Bronchial epithelial cell (primary cell): Measurements from ENCODE around the gene TREML2. TPM values are rescaled to one million over a fixed set of nuclear protein-coding genes. Genes with fewer than 3 reads are reported as not detected.

ENCODE experiments used
- DNase-seq: peaks from one replicate; pipeline ENCODE4 v3.0.0-alpha.2; 2010; ENCODE audit warnings: low read depth
- FAIRE-seq: peaks from 2 replicates; lab custom pipeline; 2011; peaks lifted over from hg19 to GRCh38; lab: Jason Lieb, UNC
- H3K27me3 ChIP-seq: 2 replicates; pipeline ENCODE4 v1.5.1; 2011; ENCODE audit warnings: low read length; ENCODE audit not compliant: control insufficient read depth, insufficient read depth
- H3K36me3 ChIP-seq: 2 replicates; pipeline ENCODE4 v1.5.1; 2011; ENCODE audit warnings: low read length; ENCODE audit not compliant: control insufficient read depth, insufficient read depth
- H3K4me3 ChIP-seq: 2 replicates; pipeline ENCODE4 v1.5.1; 2011; ENCODE audit warnings: mild to moderate bottlenecking, low read depth, low read length, control low read depth
- CTCF ChIP-seq: IDR thresholded peaks from 2 replicates; pipeline ENCODE4 v1.5.1; 2011; ENCODE audit warnings: mild to moderate bottlenecking, moderate library complexity, low read length, control low read depth, inconsistent platforms; ENCODE audit not compliant: insufficient read depth, severe bottlenecking
- total RNA-seq: library from RNA; depleted of rRNA; stranded (reverse); fragments of >200 nt; gene quantifications from 2 replicates; pipeline ENCODE4 v1.2.1, GENCODE V29; 2014

TREML2 gene
- total RNA-seq, 1 donor from 2014 or later: not detected

- Histone ChIP-seq H3K36me3 (no peaks in the 10 kb centered on the region), H3K27me3 (no peaks in the 10 kb centered on the region), H3K4me3 (no peak overlapping the region)
- no peak for TF ChIP-seq CTCF
- no peak for DNase-seq
- FAIRE-seq: no peak
These were observed 50.3 kb downstream of the TREML2 start for GRCh38 chr6:41150671-41151070.

DNA sequence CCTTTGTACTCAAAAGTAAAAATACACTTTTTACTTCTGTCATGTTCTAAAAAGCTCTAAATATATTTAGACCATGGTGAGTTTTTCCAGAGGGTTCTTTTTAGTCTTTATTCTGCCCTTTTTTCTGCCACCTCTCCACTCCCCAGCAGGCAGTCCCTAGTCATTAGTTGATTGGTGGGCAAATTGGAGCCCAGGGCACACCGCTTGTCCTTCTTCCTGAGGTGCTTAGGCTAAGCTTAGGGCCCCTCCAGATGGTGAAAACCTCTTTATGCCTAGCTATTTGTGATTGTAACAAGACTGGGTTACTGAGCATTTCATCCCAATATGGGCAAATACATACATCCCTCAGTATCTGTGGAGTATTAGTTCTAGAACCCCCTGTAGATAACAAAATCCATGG is 53.0 kb downstream of the TREML2 start:
- H3K36me3 ChIP-seq: no peaks in the 10 kb centered on the region
- DNase-seq (no peak), FAIRE-seq (no peak)
- H3K27me3 ChIP-seq: no peaks in the 10 kb centered on the region
- H3K4me3 ChIP-seq: no peak overlapping the region
- no peak for TF ChIP-seq CTCF

Other genes starting within 250 kb of the TREML2 start
- gene UNC5CL, start 161.9 kb downstream of the TREML2 start, total RNA-seq: 0.26 TPM in 2 replicates
- not detected in 2 replicates for gene TSPO2, start 158.7 kb downstream of the TREML2 start, total RNA-seq
- not detected in 2 replicates for gene APOBEC2, start 147.9 kb downstream of the TREML2 start, total RNA-seq
- gene OARD1, start 128.8 kb downstream of the TREML2 start, total RNA-seq: 18.2 and 19.5 TPM in 2 replicates
- gene NFYA, start 128.2 kb downstream of the TREML2 start, total RNA-seq: 20.5 and 25.5 TPM in 2 replicates
- gene TREML1, start 46.8 kb downstream of the TREML2 start, total RNA-seq: not detected in 2 replicates
- 0.53 and 1.9 TPM in 2 replicates for gene TREM2, start 38.0 kb downstream of the TREML2 start, total RNA-seq
- gene TREML4, start 27.2 kb upstream of the TREML2 start, total RNA-seq: not detected in 2 replicates
- gene TREM1, start 85.5 kb upstream of the TREML2 start, total RNA-seq: 1.8 and 21.1 TPM in 2 replicates
- not detected in 2 replicates for gene NCR2, start 134.5 kb upstream of the TREML2 start, total RNA-seq